Loucy (cell line): Measurements from ENCODE around the gene NPPC.

Experiments
- EZH2phosphoT487 ChIP-seq: fragments of 200-600 bp; IDR thresholded peaks from 2 replicates; pipeline ENCODE4 v1.6.1; 2018; ENCODE audit warnings: antibody characterized with exemption, mild to moderate bottlenecking, moderate library complexity, borderline replicate concordance
- TF ChIP-seq, protein P1 (sequence below): fragments of 200-600 bp; sonication (generic); conservative IDR thresholded peaks from 2 replicates; pipeline ENCODE4 v1.5.1; 2014; ENCODE audit warnings: mild to moderate bottlenecking, antibody characterized with exemption, low read length

DNA sequence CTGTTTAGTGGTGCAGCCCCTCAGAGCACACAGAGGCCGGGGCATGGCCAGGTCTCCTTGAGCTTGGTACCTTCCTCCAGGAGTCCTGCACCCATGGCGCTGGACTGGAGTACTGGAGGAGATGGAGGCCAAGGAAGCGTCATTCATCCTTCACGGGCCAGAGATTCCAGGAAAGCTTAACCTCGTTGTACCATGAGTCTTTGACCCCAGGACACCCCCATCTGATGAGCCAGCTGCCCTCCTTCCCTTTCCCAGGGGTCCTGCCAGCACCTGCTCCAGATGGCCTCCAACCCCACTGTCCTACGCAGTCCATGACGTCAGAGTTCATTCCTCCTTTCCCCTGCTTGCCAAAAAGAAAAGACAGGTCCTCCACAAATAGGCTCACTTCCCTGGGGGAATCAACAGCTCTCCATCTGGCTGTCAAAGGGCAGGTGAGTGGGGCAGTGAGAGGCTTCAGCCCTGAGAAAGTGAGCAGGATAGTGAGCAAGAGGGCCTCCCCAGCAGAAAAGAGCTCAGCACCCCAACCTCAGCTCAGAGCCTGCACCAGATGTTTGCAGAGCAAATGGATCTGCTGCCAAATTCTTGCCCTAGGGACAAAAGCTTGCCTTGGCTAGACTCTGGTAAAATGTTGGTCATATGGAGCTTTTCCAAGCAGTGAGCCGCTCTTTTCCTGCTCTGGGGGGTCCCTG, 4.5 kb upstream of the NPPC start:
- TF ChIP-seq, protein P1, sequence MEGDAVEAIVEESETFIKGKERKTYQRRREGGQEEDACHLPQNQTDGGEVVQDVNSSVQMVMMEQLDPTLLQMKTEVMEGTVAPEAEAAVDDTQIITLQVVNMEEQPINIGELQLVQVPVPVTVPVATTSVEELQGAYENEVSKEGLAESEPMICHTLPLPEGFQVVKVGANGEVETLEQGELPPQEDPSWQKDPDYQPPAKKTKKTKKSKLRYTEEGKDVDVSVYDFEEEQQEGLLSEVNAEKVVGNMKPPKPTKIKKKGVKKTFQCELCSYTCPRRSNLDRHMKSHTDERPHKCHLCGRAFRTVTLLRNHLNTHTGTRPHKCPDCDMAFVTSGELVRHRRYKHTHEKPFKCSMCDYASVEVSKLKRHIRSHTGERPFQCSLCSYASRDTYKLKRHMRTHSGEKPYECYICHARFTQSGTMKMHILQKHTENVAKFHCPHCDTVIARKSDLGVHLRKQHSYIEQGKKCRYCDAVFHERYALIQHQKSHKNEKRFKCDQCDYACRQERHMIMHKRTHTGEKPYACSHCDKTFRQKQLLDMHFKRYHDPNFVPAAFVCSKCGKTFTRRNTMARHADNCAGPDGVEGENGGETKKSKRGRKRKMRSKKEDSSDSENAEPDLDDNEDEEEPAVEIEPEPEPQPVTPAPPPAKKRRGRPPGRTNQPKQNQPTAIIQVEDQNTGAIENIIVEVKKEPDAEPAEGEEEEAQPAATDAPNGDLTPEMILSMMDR, result no peak
- no peak for TF ChIP-seq EZH2phosphoT487
